Liver (tissue), 9 donors: ENCODE results near the gene TMPRSS13. TPM values are rescaled to one million over a fixed set of nuclear protein-coding genes. Genes with fewer than 3 reads are reported as not detected.

Source experiments
- DNase-seq: peaks from one replicate; pipeline ENCODE4 v3.0.0-alpha.2; 2017; ENCODE audit warnings: low spot score
- H3K27ac ChIP-seq, 2 donors: one replicate each; pipeline ENCODE4 v1.7.0; 2013; ENCODE audit warnings: inconsistent platforms in 2 of 2, low read length in 2 of 2, control low read depth in 1 of 2, low read depth in 1 of 2, mild to moderate bottlenecking in 1 of 2
- H3K27me3 ChIP-seq, 4 donors: one replicate each; pipeline versions ENCODE4 v1.6.1 to v1.7.0; 2013; ENCODE audit warnings: low read length in 3 of 4, inconsistent platforms in 1 of 4, mild to moderate bottlenecking in 1 of 4, moderate library complexity in 1 of 4; ENCODE audit not compliant: control insufficient read depth in 4 of 4, insufficient read depth in 4 of 4
- H3K36me3 ChIP-seq, 4 donors: one replicate each; pipeline versions ENCODE4 v1.6.1 to v1.7.0; 2013; ENCODE audit warnings: low read length in 3 of 4, mild to moderate bottlenecking in 3 of 4, low read depth in 1 of 4, moderate library complexity in 1 of 4; ENCODE audit not compliant: control insufficient read depth in 4 of 4, insufficient read depth in 3 of 4
- H3K4me1 ChIP-seq, 4 donors: one replicate each; pipeline versions ENCODE4 v1.6.1 to v1.7.0; 2013; ENCODE audit warnings: low read length in 3 of 4, mild to moderate bottlenecking in 3 of 4, moderate library complexity in 1 of 4; ENCODE audit not compliant: control insufficient read depth in 4 of 4, insufficient read depth in 4 of 4
- H3K4me3 ChIP-seq, 3 donors: one replicate each; pipeline versions ENCODE4 v1.6.1 to v1.7.0; 2013; ENCODE audit warnings: low read length in 3 of 3, control low read depth in 1 of 3, low read depth in 1 of 3, mild to moderate bottlenecking in 1 of 3
- H3K9ac ChIP-seq, 2 donors: one replicate each; pipeline ENCODE4 v1.7.0; 2013; ENCODE audit warnings: low read length in 2 of 2, mild to moderate bottlenecking in 2 of 2, moderate library complexity in 2 of 2, control low read depth in 1 of 2, low read depth in 1 of 2
- H3K9me3 ChIP-seq, 4 donors: one replicate each; pipeline versions ENCODE4 v1.6.1 to v1.7.0; 2013; ENCODE audit warnings: low read length in 3 of 4; ENCODE audit not compliant: control insufficient read depth in 4 of 4
- EGR1 ChIP-seq, 2 donors: IDR thresholded peaks; 2 replicates each; pipeline ENCODE4 v1.6.1; 2016 to 2018; ENCODE audit warnings: antibody characterized with exemption in 2 of 2, low read depth in 2 of 2
- FOXA1 ChIP-seq: IDR thresholded peaks from 2 replicates; pipeline ENCODE4 v1.6.1; 2016; ENCODE audit warnings: antibody characterized with exemption
- FOXA2 ChIP-seq: IDR thresholded peaks from 2 replicates; pipeline ENCODE4 v1.6.1; 2016; ENCODE audit warnings: antibody characterized with exemption
- GABPA ChIP-seq, 2 donors: IDR thresholded peaks in 1 of 2; conservative IDR thresholded peaks in 1 of 2; 2 replicates each; pipeline ENCODE4 v1.6.1; 2016; ENCODE audit warnings: antibody characterized with exemption in 2 of 2, mild to moderate bottlenecking in 1 of 2, moderate library complexity in 1 of 2
- HNF4A ChIP-seq, 2 donors: conservative IDR thresholded peaks; 2 replicates each; pipeline ENCODE4 v1.6.1; 2016; ENCODE audit warnings: antibody characterized with exemption in 2 of 2, mild to moderate bottlenecking in 2 of 2
- JUND ChIP-seq, 2 donors: IDR thresholded peaks; 2 replicates each; pipeline ENCODE4 v1.6.1; 2016; ENCODE audit warnings: antibody characterized with exemption in 2 of 2
- NR2F2 ChIP-seq: IDR thresholded peaks from 2 replicates; pipeline ENCODE4 v1.6.1; 2016; ENCODE audit warnings: antibody characterized with exemption
- RAD21 ChIP-seq, 2 donors: IDR thresholded peaks; 2 replicates each; pipeline ENCODE4 v1.6.1; 2016; ENCODE audit warnings: antibody characterized with exemption in 2 of 2, mild to moderate bottlenecking in 2 of 2
- RXRA ChIP-seq, 2 donors: IDR thresholded peaks; 2 replicates each; pipeline ENCODE4 v1.6.1; 2017 to 2018; ENCODE audit warnings: antibody characterized with exemption in 2 of 2, mild to moderate bottlenecking in 1 of 2
- YY1 ChIP-seq: IDR thresholded peaks from 2 replicates; pipeline ENCODE4 v1.6.1; 2016; ENCODE audit warnings: antibody characterized with exemption, mild to moderate bottlenecking
- WGBS: extraction: QIAGEN DNeasy Blood & Tissue Kit; methylation state at CpG from one replicate; pipeline ENCODE4 v1.1.7; 2013; 5-methylcytosine and 5-hydroxymethylcytosine counted together
- polyA plus RNA-seq, 2 donors: library from polyadenylated mRNA; stranded (reverse) in 1 of 2; unstranded in 1 of 2; fragments of 200-250 nt in 1 of 2; fragments of >200 nt in 1 of 2; fragmentation: Nextera tagmentation in 1 of 2; extraction: Ambion mirVana in 1 of 2; gene quantifications; one replicate each; pipeline versions ENCODE4 v1.2.1 to v1.2.3, GENCODE V29; 2013 to 2015
- total RNA-seq, 2 donors: library from RNA; depleted of rRNA; stranded (reverse); fragments of >200 nt; gene quantifications; one replicate each; pipeline ENCODE4 v1.2.3, GENCODE V29; 2014
- TF ChIP-seq, protein P1 (sequence below): IDR thresholded peaks from 2 replicates; pipeline ENCODE4 v1.6.1; 2016; ENCODE audit warnings: antibody characterized with exemption
- TF ChIP-seq, protein P2 (sequence below): IDR thresholded peaks from 2 replicates; pipeline ENCODE4 v1.6.1; 2016; ENCODE audit warnings: antibody characterized with exemption
- TF ChIP-seq, protein P3 (sequence below): fragments of 150-350 bp; IDR thresholded peaks from 2 replicates; pipeline ENCODE4 v1.5.1; 2017; ENCODE audit warnings: improper control_type of control experiment, low read depth, low read length; ENCODE audit not compliant: missing input control
- TF ChIP-seq, protein P4 (sequence below): IDR thresholded peaks from 2 replicates; pipeline ENCODE4 v1.6.1; 2016; ENCODE audit warnings: antibody characterized with exemption
- TF ChIP-seq, protein P5 (sequence below): IDR thresholded peaks from 2 replicates; pipeline ENCODE4 v1.6.1; 2016; ENCODE audit warnings: antibody characterized with exemption, mild to moderate bottlenecking
- donor health status: healthy.
- donor health status: healthy.
- donor health status: healthy.
- donor health status: healthy.
- donor health status: healthy.

TMPRSS13 gene
- total and polyA plus RNA-seq, 4 donors = 0.11 to 0.93 (median 0.24) TPM

DNA sequence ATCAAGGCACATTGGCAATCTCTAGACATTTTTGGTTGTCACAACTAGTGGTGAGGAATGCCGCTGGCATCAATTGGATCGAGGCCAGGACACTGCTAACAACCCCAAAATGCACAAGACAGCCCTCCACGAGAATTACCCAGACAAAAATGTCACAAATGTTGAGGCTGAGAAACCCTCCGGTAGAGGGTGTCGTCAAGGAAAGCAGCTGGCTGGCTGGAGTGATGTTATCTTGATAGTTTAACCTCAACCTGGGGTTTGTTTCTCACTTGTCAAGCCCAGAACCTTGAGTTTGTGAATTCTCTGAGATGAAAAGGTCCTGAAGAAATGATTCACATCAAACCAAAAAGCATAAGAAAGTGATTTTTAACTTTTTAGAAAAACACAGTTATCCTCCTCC lies 21.1 kb upstream of the TMPRSS13 start:
- no peaks in the 10 kb centered on the region for H3K27me3 ChIP-seq
- no peaks in the 10 kb centered on the region for H3K36me3 ChIP-seq
- DNase-seq = no peak
- no peak overlapping the region for H3K9ac ChIP-seq
- no peak for TF ChIP-seq EGR1 (IDR thresholded peaks at IDR 0.05; ENCODE audit: low read depth in 2 of 2)
- TF ChIP-seq HNF4A (conservative IDR thresholded peaks at IDR 0.05) = no peak
- peak; percentile 32 to 35 for TF ChIP-seq RAD21 (IDR thresholded peaks at IDR 0.05)
- TF ChIP-seq, protein P1, sequence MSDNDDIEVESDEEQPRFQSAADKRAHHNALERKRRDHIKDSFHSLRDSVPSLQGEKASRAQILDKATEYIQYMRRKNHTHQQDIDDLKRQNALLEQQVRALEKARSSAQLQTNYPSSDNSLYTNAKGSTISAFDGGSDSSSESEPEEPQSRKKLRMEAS = no peak
- TF ChIP-seq, protein P2, sequence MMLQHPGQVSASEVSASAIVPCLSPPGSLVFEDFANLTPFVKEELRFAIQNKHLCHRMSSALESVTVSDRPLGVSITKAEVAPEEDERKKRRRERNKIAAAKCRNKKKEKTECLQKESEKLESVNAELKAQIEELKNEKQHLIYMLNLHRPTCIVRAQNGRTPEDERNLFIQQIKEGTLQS = no peak
- TF ChIP-seq, protein P3, sequence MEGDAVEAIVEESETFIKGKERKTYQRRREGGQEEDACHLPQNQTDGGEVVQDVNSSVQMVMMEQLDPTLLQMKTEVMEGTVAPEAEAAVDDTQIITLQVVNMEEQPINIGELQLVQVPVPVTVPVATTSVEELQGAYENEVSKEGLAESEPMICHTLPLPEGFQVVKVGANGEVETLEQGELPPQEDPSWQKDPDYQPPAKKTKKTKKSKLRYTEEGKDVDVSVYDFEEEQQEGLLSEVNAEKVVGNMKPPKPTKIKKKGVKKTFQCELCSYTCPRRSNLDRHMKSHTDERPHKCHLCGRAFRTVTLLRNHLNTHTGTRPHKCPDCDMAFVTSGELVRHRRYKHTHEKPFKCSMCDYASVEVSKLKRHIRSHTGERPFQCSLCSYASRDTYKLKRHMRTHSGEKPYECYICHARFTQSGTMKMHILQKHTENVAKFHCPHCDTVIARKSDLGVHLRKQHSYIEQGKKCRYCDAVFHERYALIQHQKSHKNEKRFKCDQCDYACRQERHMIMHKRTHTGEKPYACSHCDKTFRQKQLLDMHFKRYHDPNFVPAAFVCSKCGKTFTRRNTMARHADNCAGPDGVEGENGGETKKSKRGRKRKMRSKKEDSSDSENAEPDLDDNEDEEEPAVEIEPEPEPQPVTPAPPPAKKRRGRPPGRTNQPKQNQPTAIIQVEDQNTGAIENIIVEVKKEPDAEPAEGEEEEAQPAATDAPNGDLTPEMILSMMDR = peak; percentile 14
- TF ChIP-seq, protein P4, sequence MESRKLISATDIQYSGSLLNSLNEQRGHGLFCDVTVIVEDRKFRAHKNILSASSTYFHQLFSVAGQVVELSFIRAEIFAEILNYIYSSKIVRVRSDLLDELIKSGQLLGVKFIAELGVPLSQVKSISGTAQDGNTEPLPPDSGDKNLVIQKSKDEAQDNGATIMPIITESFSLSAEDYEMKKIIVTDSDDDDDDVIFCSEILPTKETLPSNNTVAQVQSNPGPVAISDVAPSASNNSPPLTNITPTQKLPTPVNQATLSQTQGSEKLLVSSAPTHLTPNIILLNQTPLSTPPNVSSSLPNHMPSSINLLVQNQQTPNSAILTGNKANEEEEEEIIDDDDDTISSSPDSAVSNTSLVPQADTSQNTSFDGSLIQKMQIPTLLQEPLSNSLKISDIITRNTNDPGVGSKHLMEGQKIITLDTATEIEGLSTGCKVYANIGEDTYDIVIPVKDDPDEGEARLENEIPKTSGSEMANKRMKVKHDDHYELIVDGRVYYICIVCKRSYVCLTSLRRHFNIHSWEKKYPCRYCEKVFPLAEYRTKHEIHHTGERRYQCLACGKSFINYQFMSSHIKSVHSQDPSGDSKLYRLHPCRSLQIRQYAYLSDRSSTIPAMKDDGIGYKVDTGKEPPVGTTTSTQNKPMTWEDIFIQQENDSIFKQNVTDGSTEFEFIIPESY = no peak
- TF ChIP-seq FOXA1 = no peak
- no peak for TF ChIP-seq NR2F2
- TF ChIP-seq, protein P5, sequence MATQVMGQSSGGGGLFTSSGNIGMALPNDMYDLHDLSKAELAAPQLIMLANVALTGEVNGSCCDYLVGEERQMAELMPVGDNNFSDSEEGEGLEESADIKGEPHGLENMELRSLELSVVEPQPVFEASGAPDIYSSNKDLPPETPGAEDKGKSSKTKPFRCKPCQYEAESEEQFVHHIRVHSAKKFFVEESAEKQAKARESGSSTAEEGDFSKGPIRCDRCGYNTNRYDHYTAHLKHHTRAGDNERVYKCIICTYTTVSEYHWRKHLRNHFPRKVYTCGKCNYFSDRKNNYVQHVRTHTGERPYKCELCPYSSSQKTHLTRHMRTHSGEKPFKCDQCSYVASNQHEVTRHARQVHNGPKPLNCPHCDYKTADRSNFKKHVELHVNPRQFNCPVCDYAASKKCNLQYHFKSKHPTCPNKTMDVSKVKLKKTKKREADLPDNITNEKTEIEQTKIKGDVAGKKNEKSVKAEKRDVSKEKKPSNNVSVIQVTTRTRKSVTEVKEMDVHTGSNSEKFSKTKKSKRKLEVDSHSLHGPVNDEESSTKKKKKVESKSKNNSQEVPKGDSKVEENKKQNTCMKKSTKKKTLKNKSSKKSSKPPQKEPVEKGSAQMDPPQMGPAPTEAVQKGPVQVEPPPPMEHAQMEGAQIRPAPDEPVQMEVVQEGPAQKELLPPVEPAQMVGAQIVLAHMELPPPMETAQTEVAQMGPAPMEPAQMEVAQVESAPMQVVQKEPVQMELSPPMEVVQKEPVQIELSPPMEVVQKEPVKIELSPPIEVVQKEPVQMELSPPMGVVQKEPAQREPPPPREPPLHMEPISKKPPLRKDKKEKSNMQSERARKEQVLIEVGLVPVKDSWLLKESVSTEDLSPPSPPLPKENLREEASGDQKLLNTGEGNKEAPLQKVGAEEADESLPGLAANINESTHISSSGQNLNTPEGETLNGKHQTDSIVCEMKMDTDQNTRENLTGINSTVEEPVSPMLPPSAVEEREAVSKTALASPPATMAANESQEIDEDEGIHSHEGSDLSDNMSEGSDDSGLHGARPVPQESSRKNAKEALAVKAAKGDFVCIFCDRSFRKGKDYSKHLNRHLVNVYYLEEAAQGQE = no peak
- no peak overlapping the region for H3K4me3 ChIP-seq
- 27% methylated on average over 5 of the region's 5 CpGs for WGBS
- no peaks in the 10 kb centered on the region for H3K9me3 ChIP-seq
- no peak overlapping the region for H3K27ac ChIP-seq
- no peaks in the 10 kb centered on the region for H3K4me1 ChIP-seq

DNA sequence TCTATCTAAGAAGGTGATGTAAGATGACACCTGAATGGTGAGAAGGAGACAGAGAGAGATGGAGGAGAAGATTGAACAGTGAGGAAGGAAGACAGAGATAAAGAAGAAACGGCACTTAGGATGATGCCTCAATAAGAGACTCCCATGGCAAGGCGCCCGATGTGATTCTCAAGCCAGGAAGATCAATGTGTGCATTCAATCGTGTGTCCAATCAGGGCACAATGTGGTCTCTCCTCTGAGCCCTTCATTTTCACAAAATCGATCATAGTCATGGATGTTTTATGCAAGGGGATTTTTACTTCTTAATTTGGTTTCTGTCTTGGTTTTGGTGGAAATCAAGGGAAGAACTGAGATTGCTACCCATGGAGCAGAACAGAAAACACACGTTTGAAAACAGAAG lies 19.9 kb upstream of the TMPRSS13 start:
- Histone ChIP-seq H3K9me3 (no peaks in the 10 kb centered on the region), H3K27me3 (no peaks in the 10 kb centered on the region), H3K27ac (no peak overlapping the region), H3K36me3 (no peaks in the 10 kb centered on the region), H3K4me3 (no peak overlapping the region), H3K9ac (no peak overlapping the region), H3K4me1 (no peaks in the 10 kb centered on the region)
- 61% methylated on average over 6 of the region's 6 CpGs for WGBS
- no peak for DNase-seq
- TF ChIP-seq RAD21 (IDR thresholded peaks at IDR 0.05) (no peak), GABPA (IDR thresholded peaks at IDR 0.05 in 1 of 2, conservative IDR thresholded peaks at IDR 0.05 in 1 of 2) (no peak), FOXA2 (no peak), FOXA1 (no peak), YY1 (no peak), RXRA (IDR thresholded peaks at IDR 0.05) (no peak), HNF4A (conservative IDR thresholded peaks at IDR 0.05) (no peak), EGR1 (IDR thresholded peaks at IDR 0.05; ENCODE audit: low read depth in 2 of 2) (no peak), JUND (IDR thresholded peaks at IDR 0.05) (no peak)
- TF ChIP-seq, protein P2 = no peak
- TF ChIP-seq, protein P4 = no peak
- TF ChIP-seq, protein P3 = no peak
- TF ChIP-seq, protein P1 = no peak
